ENCODE measurements around the gene UNC5B. TPM values are rescaled to one million over a fixed set of nuclear protein-coding genes. Genes with fewer than 3 reads are reported as not detected.

UNC5B gene
- total RNA-seq, 1 donor from 2014 or later, result not detected

DNA sequence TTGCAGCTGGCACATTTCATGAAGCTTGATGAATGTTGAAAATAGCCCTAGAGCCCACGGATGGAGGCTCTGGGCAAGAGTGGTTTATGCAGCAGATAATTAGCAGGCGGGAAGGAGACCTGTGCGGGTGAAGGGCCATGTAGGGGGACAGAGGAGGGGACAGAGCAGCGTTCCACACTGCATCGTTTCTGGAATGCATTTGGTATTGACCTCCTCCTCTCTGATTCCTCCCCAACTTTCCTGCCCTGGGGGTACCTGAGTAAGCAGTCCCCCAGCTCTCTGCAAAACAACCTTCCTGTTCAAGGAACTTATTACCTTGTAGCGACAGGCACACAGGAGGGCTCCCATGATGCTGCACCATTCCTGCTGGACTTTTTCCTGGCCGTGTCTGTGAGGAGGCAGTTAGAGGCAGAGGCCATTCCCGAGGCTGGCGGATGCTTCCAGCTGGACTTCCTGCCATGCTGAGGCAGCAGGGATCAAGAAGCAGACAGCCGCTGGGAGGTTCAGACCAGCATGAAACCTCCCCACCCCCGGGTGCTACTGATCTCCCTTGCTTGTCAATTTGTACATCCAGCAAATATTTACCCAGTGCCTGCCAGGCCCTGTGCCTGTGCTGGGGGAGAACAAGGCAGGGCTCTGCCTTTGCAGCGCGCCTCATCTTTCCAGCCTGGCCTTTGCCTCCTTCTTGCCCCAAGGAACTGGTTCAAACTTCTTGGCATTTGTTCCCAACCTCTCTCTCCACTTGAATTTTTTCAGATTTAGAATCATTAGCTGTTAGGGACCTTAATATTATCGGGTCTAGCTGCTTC, 135.4 kb downstream of the UNC5B start:
- Mint-ChIP-seq H3K27ac (no peak overlapping the region), H3K4me1 (ENCODE audit: low read depth) (no peaks in the 10 kb centered on the region), H3K27me3 (ENCODE audit: low read depth) (no peaks in the 10 kb centered on the region), H3K9me3 (no peaks in the 10 kb centered on the region), H3K36me3 (ENCODE audit: low read depth) (no peaks in the 10 kb centered on the region), H3K4me3 (ENCODE audit: low read depth) (no peak overlapping the region)
- DNase-seq (ENCODE audit: low spot score), result no peak
- intact Hi-C loops (cut with micrococcal nuclease), result no loop called here

DNA sequence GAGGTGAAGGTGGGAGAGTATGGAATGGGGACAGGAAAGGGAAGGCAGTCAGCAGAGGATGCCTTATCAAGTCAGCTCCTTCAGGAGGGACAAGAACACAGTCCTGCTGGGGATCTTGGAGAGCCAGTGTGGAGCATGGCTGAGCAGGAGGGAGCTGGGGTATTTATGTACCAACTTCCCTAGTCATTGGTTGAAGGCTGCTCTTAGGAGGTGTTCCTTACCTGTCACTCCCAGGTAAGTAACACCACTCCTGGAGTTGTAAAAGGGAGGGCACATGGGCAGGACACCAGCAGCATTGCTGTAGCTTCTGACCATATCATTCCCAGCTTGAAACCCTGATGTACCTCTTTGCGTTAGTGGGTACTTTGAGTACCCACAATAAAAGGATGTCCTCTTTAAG, 136.5 kb downstream of the UNC5B start:
- H3K27ac Mint-ChIP-seq, result no peak overlapping the region
- H3K27me3 Mint-ChIP-seq (ENCODE audit: low read depth), result no peaks in the 10 kb centered on the region
- no peaks in the 10 kb centered on the region for H3K9me3 Mint-ChIP-seq
- intact Hi-C loops (cut with micrococcal nuclease), result no loop called here
- no peak overlapping the region for H3K4me3 Mint-ChIP-seq (ENCODE audit: low read depth)
- H3K4me1 Mint-ChIP-seq (ENCODE audit: low read depth), result no peaks in the 10 kb centered on the region
- no peak for DNase-seq (ENCODE audit: low spot score)
- H3K36me3 Mint-ChIP-seq (ENCODE audit: low read depth), result no peaks in the 10 kb centered on the region

DNA sequence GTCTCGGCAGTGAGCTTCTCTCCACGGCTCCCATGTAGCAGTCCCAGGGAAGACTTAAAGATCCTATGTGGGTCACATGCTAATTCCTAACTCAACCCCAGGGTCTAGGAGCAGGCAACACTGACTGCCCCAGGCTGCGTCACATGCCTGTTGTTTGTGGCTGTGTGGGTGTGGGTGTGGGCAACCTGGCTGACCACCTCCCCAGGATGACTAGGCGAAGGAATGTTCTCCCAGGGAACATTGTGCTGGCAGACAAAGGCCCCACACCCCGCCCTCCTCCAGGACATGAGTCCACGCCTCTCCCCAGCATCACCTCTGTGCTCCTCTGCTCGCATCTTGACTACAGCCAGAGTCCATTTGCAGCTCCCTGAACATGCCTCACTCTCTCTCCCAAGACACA, 137.0 kb downstream of the UNC5B start:
- no peaks in the 10 kb centered on the region for H3K36me3 Mint-ChIP-seq (ENCODE audit: low read depth)
- no peak overlapping the region for H3K4me3 Mint-ChIP-seq (ENCODE audit: low read depth)
- H3K27me3 Mint-ChIP-seq (ENCODE audit: low read depth), result no peaks in the 10 kb centered on the region
- H3K4me1 Mint-ChIP-seq (ENCODE audit: low read depth), result no peaks in the 10 kb centered on the region
- H3K9me3 Mint-ChIP-seq, result no peaks in the 10 kb centered on the region
- no peak for DNase-seq (ENCODE audit: low spot score)
- intact Hi-C loops (cut with micrococcal nuclease), result no loop called here
- no peak overlapping the region for H3K27ac Mint-ChIP-seq

DNA sequence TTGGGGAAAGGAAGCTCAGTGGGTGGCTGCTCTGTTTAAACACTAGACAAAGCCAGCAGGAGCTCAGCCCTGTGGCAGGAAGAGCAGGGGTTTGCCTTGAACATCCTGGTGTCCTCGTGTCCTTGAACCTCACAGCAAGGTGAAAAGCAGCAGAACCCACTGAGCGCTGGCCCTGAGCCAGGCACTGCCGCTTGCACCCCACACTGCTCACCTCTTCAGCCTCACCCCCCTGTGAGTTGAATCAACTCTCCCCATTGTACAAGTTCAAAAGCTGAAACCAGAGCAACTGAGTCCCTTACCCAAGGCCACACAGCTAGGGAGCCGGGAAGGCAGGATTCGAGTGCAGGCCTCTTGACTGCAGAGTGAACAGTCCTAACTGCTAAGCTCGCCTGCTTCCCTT, 138.7 kb downstream of the UNC5B start:
- H3K9me3 Mint-ChIP-seq, result no peaks in the 10 kb centered on the region
- intact Hi-C loops (cut with micrococcal nuclease), result no loop called here
- no peaks in the 10 kb centered on the region for H3K27me3 Mint-ChIP-seq (ENCODE audit: low read depth)
- no peak overlapping the region for H3K4me3 Mint-ChIP-seq (ENCODE audit: low read depth)
- no peak overlapping the region for H3K27ac Mint-ChIP-seq
- H3K36me3 Mint-ChIP-seq (ENCODE audit: low read depth), result no peaks in the 10 kb centered on the region
- H3K4me1 Mint-ChIP-seq (ENCODE audit: low read depth), result no peaks in the 10 kb centered on the region
- no peak for DNase-seq (ENCODE audit: low spot score)

DNA sequence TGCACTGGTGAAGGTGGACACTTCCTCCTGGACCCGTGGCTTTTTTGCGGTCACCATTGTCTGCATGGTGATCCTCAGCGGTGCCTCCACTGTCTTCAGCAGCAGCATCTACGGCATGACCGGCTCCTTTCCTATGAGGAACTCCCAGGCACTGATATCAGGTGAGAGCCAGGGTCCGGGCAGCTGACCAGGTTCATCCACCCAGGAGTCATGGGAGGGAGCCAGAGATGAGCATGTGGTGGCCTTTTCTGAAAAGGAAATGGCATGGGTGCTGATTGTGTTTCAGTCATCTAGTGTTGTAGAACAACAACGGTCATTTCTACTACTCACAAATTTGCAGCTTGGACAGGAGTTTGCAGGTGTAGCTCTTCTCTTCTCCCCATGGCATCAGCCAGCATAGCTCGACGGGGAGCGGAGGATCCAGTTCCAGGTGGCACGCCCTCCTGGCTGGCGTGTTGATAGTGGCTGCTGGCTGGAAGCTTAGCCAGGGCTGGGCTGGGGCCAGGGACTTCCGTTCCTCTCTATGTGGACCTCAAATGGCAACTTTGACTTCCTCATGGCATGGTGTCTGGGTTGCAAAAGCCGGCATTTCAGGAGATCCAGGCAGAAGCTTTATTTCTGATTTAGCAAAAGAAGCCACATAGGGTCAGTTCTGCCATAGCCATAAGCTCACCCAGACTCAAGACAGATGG, 139.4 kb downstream of the UNC5B start:
- Mint-ChIP-seq H3K4me1 (ENCODE audit: low read depth) (no peaks in the 10 kb centered on the region), H3K4me3 (ENCODE audit: low read depth) (no peak overlapping the region), H3K9me3 (no peaks in the 10 kb centered on the region), H3K27ac (no peak overlapping the region), H3K36me3 (ENCODE audit: low read depth) (no peaks in the 10 kb centered on the region), H3K27me3 (ENCODE audit: low read depth) (no peaks in the 10 kb centered on the region)
- DNase-seq (ENCODE audit: low spot score), result no peak
- intact Hi-C loops (cut with micrococcal nuclease), result no loop called here

Other genes with a start within 250 kb of the UNC5B start
- gene SLC29A3, start 106.7 kb downstream of the UNC5B start, total RNA-seq, result 7.2 and 7.3 TPM in 2 replicates
- 0.44 and 0.55 TPM in 2 replicates for gene CDH23, start 184.3 kb downstream of the UNC5B start, total RNA-seq